Lower leg skin (tissue), 4 donors: ENCODE results near the gene B3GNT9. TPM values are rescaled to one million over a fixed set of nuclear protein-coding genes. Genes with fewer than 3 reads are reported as not detected.
A peak's percentile ranks its signal among the peaks of the same experiment; 100 is the strongest.

ENCODE experiments used
- DNase-seq, 2 donors: peaks; one replicate each; pipeline ENCODE4 v3.0.0-alpha.2; 2019; ENCODE audit warnings: low spot score in 2 of 2
- H3K4me3 ChIP-seq: fragments of 200-600 bp; sonication (generic); 2 replicates; pipeline ENCODE4 v1.5.1; 2017; ENCODE audit warnings: mild to moderate bottlenecking, low read depth; ENCODE audit not compliant: poor library complexity, severe bottlenecking
- POLR2A ChIP-seq, 2 donors: fragments of 450-650 bp; IDR thresholded peaks; one replicate each; pipeline ENCODE4 v1.6.1; 2016 to 2017; ENCODE audit warnings: antibody characterized with exemption in 2 of 2, mild to moderate bottlenecking in 1 of 2, moderate library complexity in 1 of 2
- WGBS, 2 donors: methylation state at CpG; one replicate each; pipeline ENCODE4 v1.1.5; 2018; 5-methylcytosine and 5-hydroxymethylcytosine counted together
- intact Hi-C: fragments of 100-400 bp; cut with DNase I; formaldehyde crosslinking; loops from one replicate; pipeline ENCODE4 v1.15.0; 2023; ENCODE audit warnings: low total_unique reads
- total RNA-seq, 4 donors: library from RNA; depleted of rRNA; stranded (reverse); fragments of >200 nt; gene quantifications; one replicate each; pipeline ENCODE4 v1.1.0, GENCODE V29; 2016
- TF ChIP-seq, protein P1 (sequence below), 3 donors: fragments of 450-650 bp; IDR thresholded peaks; one replicate each; pipeline ENCODE4 v1.5.1; 2016; ENCODE audit warnings: antibody characterized with exemption in 3 of 3, mild to moderate bottlenecking in 3 of 3, moderate library complexity in 2 of 3

The B3GNT9 gene
- total RNA-seq, 4 donors from 2014 or later = 10.3 to 18.0 (median 13.3) TPM

DNA sequence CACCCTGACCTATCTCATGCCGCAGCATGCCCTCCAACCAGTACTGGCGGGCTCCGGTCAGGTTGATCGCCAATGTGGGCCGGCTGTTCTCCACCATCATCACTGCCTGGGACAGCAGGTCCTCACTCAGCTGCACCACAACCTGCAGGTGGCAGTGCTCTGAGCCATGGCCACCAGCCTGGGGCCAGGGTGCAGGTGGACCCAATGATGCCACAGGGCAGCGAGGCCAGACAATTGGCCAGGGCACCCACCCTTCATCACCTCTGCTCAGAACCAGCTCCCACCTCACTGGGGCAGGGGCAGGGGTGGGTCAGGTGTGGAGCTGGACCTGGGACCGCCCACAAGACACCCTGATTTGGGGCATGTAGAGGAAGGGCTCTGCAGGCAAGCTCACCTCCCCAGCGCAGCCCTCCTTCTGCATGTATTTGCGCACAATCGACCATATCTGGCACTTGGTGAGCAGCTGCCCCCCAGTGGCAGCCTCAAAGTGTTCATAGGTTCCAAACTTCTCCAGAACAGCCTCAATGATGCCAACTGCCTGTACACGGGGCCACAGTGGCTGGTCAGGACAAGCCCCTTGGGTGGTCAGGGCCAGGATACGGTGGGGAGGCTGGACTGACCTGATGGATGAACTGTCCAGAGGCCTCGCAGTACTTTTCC is 28.8 kb upstream of the B3GNT9 start:
- H3K4me3 ChIP-seq = no peak overlapping the region
- TF ChIP-seq, protein P1, sequence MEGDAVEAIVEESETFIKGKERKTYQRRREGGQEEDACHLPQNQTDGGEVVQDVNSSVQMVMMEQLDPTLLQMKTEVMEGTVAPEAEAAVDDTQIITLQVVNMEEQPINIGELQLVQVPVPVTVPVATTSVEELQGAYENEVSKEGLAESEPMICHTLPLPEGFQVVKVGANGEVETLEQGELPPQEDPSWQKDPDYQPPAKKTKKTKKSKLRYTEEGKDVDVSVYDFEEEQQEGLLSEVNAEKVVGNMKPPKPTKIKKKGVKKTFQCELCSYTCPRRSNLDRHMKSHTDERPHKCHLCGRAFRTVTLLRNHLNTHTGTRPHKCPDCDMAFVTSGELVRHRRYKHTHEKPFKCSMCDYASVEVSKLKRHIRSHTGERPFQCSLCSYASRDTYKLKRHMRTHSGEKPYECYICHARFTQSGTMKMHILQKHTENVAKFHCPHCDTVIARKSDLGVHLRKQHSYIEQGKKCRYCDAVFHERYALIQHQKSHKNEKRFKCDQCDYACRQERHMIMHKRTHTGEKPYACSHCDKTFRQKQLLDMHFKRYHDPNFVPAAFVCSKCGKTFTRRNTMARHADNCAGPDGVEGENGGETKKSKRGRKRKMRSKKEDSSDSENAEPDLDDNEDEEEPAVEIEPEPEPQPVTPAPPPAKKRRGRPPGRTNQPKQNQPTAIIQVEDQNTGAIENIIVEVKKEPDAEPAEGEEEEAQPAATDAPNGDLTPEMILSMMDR (IDR thresholded peaks at IDR 0.05) = no peak
- TF ChIP-seq POLR2A (IDR thresholded peaks at IDR 0.05) = no peak
- intact Hi-C loops = no loop called here
- 70 to 78% methylated on average over 9 to 12 of the region's 13 CpGs for WGBS, 2 donors
- peak in 1 of 2 donors; percentile 85 for DNase-seq

DNA sequence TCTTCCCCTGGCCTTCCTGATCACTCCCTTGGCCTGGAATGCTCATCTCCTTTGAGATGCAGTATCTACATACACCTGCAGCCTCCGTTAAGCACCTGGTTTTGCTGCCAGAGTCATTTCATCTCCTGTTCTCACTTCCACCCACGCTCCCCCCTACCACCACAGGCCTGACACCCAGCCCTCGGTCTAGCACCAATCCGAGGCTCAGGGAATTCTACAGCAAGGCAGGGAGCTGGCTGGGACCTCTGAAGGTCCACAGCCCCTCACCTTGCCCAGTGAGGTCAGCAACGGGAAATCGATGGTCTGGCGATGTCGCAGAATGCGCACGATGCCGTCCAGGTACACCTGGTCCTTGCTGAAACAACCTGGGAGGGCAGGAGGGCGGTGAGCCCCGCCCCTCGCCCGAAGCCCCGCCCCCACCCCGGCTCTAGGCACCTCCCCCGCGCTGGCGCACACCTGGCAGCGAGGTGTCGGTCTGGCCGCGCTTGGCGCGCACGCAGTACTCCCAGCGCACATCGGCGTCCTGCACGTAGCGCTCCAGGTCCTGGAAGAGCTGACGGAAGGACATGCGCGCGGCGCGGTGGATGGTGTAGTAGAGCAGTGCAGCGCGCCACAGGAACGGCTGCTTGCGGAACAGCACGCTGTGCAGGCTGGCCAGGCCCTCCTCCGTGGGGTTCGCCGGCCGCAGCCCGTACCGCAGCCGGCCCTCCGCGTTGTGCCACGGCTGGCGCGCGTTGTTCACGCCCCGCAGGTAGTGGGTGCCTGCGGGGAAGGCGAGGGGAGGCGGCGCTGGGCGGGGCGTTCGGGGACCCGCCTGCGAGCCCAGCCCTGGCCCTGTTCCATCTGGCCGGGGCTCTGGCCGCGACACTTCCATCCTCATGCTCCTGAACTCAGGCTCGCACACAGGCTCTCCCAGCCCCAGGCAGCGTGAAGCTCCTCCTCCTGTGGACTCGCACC is 27.2 kb upstream of the B3GNT9 start:
- 3 to 4% methylated on average over 32 to 52 of the region's 73 CpGs for WGBS, 2 donors
- TF ChIP-seq, protein P1 (IDR thresholded peaks at IDR 0.05) = no peak
- TF ChIP-seq POLR2A (IDR thresholded peaks at IDR 0.05) = no peak
- no peak overlapping the region for H3K4me3 ChIP-seq
- intact Hi-C loops = no loop called here
- no peak for DNase-seq

DNA sequence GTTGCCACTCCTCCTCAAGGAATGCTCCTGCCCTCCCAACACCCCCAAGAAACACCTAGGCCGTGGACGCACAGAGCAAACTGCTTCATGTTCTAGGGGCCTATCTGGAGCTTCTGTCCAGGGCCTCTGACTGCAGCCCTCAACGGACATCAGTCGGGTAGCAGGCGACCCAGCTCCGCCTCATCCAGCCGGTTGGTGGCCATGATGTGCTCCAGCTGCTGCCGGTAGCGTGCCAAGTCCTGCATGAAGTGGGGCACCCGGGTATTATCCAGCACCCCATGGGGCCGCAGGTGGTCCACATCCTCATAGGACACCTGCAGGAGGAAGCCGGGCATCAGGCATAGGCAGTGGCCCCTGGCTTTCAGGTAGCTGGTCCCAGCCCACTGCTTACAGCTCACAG is 25.9 kb upstream of the B3GNT9 start:
- TF ChIP-seq, protein P1 (IDR thresholded peaks at IDR 0.05) = no peak
- no peak for TF ChIP-seq POLR2A (IDR thresholded peaks at IDR 0.05)
- DNase-seq = no peak
- no peak overlapping the region for H3K4me3 ChIP-seq
- intact Hi-C loops = no loop called here
- 69 to 79% methylated on average over 9 to 12 of the region's 12 CpGs for WGBS, 2 donors

DNA sequence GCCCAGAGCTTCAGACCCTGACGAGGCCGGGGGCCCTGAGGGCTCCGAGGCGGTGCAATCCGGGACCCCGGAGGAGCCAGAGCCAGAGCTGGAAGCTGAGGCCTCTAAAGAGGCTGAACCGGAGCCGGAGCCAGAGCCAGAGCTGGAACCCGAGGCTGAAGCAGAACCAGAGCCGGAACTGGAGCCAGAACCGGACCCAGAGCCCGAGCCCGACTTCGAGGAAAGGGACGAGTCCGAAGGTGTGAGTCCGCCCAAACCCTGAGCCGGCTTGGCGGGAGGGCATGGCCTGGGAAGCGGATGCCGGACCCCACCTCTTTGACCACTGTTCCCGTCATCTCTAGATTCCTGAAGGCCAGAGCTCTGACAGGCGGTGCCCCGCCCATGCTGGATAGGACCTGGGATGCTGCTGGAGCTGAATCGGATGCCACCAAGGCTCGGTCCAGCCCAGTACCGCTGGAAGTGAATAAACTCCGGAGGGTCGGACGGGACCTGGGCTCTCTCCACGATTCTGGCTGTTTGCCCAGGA is 24.0 kb upstream of the B3GNT9 start:
- TF ChIP-seq, protein P1 (IDR thresholded peaks at IDR 0.05) = no peak
- TF ChIP-seq POLR2A (IDR thresholded peaks at IDR 0.05) = no peak

DNA sequence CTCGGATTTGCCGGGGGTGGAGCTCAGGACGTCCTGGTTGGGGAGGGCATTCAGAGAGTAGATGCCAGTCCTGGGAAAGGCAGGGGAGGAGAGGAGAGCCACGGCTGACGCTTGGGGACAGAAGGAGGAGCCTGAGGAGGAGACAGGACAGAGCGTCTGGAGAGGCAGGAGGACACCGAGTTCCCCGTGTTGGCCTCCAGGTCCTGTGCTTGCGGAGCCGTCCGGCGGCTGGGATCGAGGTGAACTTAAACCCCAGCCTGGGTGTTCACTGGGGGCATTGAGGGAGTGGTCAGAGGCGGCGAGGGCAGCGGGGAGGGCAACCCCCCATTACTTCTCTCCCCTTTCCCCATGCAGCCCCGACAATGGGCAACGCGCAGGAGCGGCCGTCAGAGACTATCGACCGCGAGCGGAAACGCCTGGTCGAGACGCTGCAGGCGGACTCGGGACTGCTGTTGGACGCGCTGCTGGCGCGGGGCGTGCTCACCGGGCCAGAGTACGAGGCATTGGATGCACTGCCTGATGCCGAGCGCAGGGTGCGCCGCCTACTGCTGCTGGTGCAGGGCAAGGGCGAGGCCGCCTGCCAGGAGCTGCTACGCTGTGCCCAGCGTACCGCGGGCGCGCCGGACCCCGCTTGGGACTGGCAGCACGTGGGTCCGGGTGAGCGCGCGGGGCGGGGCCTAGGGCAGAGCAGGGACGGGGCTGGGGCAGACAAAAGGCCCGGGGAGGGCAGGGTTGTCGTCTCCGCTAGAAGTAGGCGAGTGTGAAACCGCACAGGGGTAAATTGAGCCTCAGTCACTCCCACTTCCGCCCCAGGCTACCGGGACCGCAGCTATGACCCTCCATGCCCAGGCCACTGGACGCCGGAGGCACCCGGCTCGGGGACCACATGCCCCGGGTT is 23.3 kb upstream of the B3GNT9 start:
- no peak for TF ChIP-seq POLR2A (IDR thresholded peaks at IDR 0.05)
- TF ChIP-seq, protein P1 (IDR thresholded peaks at IDR 0.05) = peak in 1 of 3 donors; percentile 44
- 1% methylated on average over 14 to 71 of the region's 71 CpGs for WGBS, 2 donors
- intact Hi-C loops = no loop called here
- no peak overlapping the region for H3K4me3 ChIP-seq
- DNase-seq = peak; percentile 75 to 96

More for the DNA sequence above, 24.0 kb upstream of the B3GNT9 start:
- intact Hi-C loops = no loop called here
- WGBS, 2 donors = 50 to 53% methylated on average over 27 to 31 of the region's 31 CpGs
- DNase-seq = no peak
- no peak overlapping the region for H3K4me3 ChIP-seq
